ENCODE data around the gene RTN1.
A peak's percentile ranks its signal among the peaks of the same experiment; 100 is the strongest.

RTN1 gene

GRCh38 chr14:59869381-59870255, 958 bp downstream of the RTN1 start:
- Histone ChIP-seq H3K4me2 (ENCODE audit: low read length) (peak overlapping the region; percentile 93), H3K36me3 (ENCODE audit: control insufficient read depth, insufficient read depth, low read length) (no peaks in the 10 kb centered on the region), H3K4me3 (ENCODE audit: low read depth, low read length) (peak overlapping the region; percentile 73), H3K79me2 (no peaks in the 10 kb centered on the region), H3K9ac (no peak overlapping the region), H3K9me3 (ENCODE audit: control insufficient read depth, low read length) (no peaks in the 10 kb centered on the region), H3K27me3 (ENCODE audit: control insufficient read depth, insufficient read depth, low read length) (no peaks in the 10 kb centered on the region), H3K4me1 (no peaks in the 10 kb centered on the region), H2AFZ (peak overlapping the region; percentile 96), H3K27ac (no peak overlapping the region)
- TF ChIP-seq, protein P1, sequence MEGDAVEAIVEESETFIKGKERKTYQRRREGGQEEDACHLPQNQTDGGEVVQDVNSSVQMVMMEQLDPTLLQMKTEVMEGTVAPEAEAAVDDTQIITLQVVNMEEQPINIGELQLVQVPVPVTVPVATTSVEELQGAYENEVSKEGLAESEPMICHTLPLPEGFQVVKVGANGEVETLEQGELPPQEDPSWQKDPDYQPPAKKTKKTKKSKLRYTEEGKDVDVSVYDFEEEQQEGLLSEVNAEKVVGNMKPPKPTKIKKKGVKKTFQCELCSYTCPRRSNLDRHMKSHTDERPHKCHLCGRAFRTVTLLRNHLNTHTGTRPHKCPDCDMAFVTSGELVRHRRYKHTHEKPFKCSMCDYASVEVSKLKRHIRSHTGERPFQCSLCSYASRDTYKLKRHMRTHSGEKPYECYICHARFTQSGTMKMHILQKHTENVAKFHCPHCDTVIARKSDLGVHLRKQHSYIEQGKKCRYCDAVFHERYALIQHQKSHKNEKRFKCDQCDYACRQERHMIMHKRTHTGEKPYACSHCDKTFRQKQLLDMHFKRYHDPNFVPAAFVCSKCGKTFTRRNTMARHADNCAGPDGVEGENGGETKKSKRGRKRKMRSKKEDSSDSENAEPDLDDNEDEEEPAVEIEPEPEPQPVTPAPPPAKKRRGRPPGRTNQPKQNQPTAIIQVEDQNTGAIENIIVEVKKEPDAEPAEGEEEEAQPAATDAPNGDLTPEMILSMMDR (IDR thresholded peaks at IDR 0.05) = no peak

DNA sequence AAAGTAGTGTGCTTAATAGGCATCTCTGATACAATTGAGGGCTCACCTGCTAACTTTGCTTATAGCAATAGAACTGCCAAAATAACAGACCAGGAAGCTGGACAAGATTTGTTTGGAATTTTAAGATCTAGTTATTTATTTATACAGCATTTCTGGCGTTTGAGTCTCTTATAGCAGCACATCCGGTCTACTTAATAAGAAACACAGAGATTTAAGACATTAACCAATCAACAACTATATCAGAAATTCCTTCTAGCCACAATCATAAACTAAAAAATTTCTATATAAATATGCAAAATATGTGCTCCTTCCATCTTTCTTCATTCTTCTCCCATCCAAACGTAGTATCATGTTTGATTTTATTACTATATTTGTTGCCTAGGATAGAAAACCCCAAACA, 2.6 kb downstream of the RTN1 start:
- Histone ChIP-seq H3K27me3 (ENCODE audit: control insufficient read depth, insufficient read depth, low read length) (no peaks in the 10 kb centered on the region), H3K4me3 (ENCODE audit: low read depth, low read length) (no peak overlapping the region), H3K4me2 (ENCODE audit: low read length) (no peak overlapping the region), H3K4me1 (no peaks in the 10 kb centered on the region), H3K79me2 (no peaks in the 10 kb centered on the region), H2AFZ (no peak overlapping the region), H3K9ac (no peak overlapping the region), H3K9me3 (ENCODE audit: control insufficient read depth, low read length) (no peaks in the 10 kb centered on the region), H3K27ac (no peak overlapping the region), H3K36me3 (ENCODE audit: control insufficient read depth, insufficient read depth, low read length) (no peaks in the 10 kb centered on the region)
- TF ChIP-seq, protein P1 (IDR thresholded peaks at IDR 0.05) = no peak

DNA sequence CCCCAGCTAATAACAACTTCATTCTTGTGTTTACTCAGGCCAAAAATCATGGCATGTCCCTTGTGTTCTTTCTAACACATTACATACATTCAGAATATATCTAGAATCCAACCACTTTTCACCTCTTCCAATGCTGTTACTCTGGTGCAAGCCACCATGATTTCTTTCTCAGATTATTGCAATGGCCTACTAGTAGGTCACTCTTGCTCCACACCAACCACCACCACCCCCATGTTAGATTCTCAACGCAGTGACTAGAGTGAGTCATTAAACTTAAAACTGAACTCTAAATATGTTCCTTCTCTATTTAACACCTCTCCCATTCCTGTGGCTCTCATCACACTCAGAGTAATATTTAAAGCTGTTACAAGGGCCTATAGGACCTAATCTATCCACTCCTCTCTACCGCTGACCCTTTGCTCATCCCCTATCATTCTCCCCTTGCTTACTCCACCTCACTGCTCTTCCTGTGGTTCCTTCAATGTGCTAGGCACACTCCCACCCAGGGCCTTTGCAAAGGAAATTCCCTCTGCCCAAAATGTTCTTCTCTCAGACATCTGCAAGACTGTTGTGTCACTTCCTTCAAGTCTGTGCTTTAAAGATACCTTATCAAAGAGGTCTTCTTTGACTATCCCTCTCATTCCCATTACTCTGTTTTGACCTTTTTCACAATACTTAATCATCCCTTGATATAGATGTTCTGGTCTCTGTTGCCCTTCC, 6.6 kb downstream of the RTN1 start:
- H2AFZ ChIP-seq = no peak overlapping the region
- H3K9me3 ChIP-seq (ENCODE audit: control insufficient read depth, low read length) = no peaks in the 10 kb centered on the region
- H3K36me3 ChIP-seq (ENCODE audit: control insufficient read depth, insufficient read depth, low read length) = no peaks in the 10 kb centered on the region
- H3K4me2 ChIP-seq (ENCODE audit: low read length) = no peak overlapping the region
- H3K27me3 ChIP-seq (ENCODE audit: control insufficient read depth, insufficient read depth, low read length) = no peaks in the 10 kb centered on the region
- H3K79me2 ChIP-seq = peaks cover 6% of the 10 kb centered on the region
- H3K4me1 ChIP-seq = no peaks in the 10 kb centered on the region
- no peak overlapping the region for H3K27ac ChIP-seq
- no peak overlapping the region for H3K4me3 ChIP-seq (ENCODE audit: low read depth, low read length)
- no peak overlapping the region for H3K9ac ChIP-seq
- TF ChIP-seq, protein P1 (IDR thresholded peaks at IDR 0.05) = no peak

DNA sequence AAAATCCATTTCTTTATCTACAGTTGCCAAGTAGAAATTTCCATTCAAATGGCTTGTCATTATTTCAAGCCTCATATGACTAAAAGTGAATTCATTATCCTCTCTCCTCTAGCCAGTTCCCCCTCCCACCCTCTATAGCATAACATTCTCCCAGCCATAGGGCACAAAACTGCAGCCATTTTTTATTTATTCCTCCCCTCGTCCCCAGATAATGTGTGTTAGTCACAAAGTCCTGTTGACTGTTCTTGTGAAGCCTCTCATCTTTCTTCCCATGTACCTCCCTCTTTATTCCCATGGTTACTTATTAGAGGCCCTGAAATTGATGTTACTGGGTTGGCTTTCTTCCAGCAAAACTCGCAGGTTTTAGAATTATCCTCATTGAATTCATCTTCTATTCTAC, 13.2 kb downstream of the RTN1 start:
- Histone ChIP-seq H3K27ac (no peak overlapping the region), H3K9me3 (ENCODE audit: control insufficient read depth, low read length) (no peaks in the 10 kb centered on the region), H3K4me2 (ENCODE audit: low read length) (no peak overlapping the region), H3K9ac (no peak overlapping the region), H3K36me3 (ENCODE audit: control insufficient read depth, insufficient read depth, low read length) (no peaks in the 10 kb centered on the region), H3K4me3 (ENCODE audit: low read depth, low read length) (no peak overlapping the region), H2AFZ (no peak overlapping the region), H3K79me2 (peaks cover 16% of the 10 kb centered on the region), H3K27me3 (ENCODE audit: control insufficient read depth, insufficient read depth, low read length) (no peaks in the 10 kb centered on the region), H3K4me1 (no peaks in the 10 kb centered on the region)
- TF ChIP-seq, protein P1 (IDR thresholded peaks at IDR 0.05) = no peak
